ENCODE measurements around the gene GOSR2.

- TF ChIP-seq CTCF (conservative IDR thresholded peaks at IDR 0.05; ENCODE audit: low read depth, low read length) (no peak), EZH2phosphoT487 (IDR thresholded peaks at IDR 0.05; ENCODE audit: borderline replicate concordance, low read length) (no peak), EZH2 (IDR thresholded peaks at IDR 0.05; ENCODE audit: low read length, unreplicated experiment) (no peak)
Measured at GRCh38 chr17:46963571-46963970, 40.6 kb downstream of the GOSR2 start.

All from PC-3 (cell line).